GM13977 (cell line): ENCODE data around the gene ANKRD13C.
"Not testable (repeated sequence)": the region's sequence is repeated elsewhere in the genome, so short reads cannot be mapped to it uniquely, and the experiment has no call there.

Experiments used
- DNase-seq: peaks from one replicate; pipeline ENCODE4 v3.0.0; 2012; ENCODE audit warnings: low spot score
- CTCF ChIP-seq: IDR thresholded peaks from 2 replicates; pipeline ENCODE4 v1.5.1; 2012; ENCODE audit warnings: mild to moderate bottlenecking, control low read depth; ENCODE audit not compliant: insufficient read depth; ENCODE audit errors: extremely low read depth, missing control alignments
- in situ Hi-C: fragments of 300-500 bp; cut with MboI; formaldehyde crosslinking; loops from one replicate; pipeline ENCODE4 v1.12.0; 2022; ENCODE audit warnings: low sequenced_read_pairs, low pct_unique_long_range_greater_than_20kb, mixed read lengths, inconsistent platforms; ENCODE audit not compliant: unreplicated experiment

ANKRD13C gene

GRCh38 chr1:70348399-70349165 is 5.9 kb downstream of the ANKRD13C start:
- no peak for TF ChIP-seq CTCF
- no peak for DNase-seq
- in situ Hi-C loops = no loop called here

DNA sequence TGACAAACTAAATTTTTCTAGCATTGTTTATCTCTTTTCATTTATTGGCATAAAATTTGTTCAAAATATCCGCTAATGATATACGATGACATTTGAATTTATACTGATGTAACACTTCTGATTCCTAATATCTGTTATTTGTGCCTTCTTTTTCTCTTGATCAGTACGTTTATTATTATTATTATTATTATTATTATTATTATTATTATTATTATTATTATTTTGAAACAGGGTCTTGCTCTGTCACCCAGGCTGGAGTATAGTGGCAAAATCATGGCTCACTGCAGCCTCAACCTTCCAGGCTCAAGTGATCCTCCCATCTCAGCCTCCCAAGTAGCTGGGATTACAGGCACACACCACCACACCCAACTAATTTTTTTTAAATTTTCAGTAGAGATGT is 14.9 kb downstream of the ANKRD13C start:
- in situ Hi-C loops, DNase-seq: not testable (repeated sequence)

GRCh38 chr1:70336050-70336449 is 18.5 kb downstream of the ANKRD13C start:
- TF ChIP-seq CTCF = no peak
- in situ Hi-C loops = no loop called here
- DNase-seq = no peak

- DNase-seq = no peak
- in situ Hi-C loops = no loop called here
- no peak for TF ChIP-seq CTCF
Observed at GRCh38 chr1:70334436-70334835, 20.1 kb downstream of the ANKRD13C start.

DNA sequence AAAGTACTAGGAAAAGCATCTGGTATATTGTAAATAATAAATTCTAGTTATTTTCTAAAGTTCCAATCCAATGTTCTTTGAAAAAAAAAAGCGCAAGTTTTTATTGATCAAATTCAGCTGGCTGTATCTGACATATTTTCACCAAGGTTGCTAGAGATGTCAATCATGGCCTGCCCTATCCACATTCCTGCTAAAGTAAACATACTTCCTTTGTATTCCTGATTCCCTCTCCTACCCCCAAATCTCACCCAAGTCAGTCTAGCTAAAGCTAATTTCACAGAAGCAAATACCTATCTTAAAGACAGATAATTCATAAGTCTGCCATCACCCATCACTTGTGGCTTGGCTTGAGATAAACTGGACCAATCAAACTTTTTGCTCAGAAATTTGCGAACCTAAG is 21.3 kb downstream of the ANKRD13C start:
- in situ Hi-C loops = no loop called here
- no peak for TF ChIP-seq CTCF

DNA sequence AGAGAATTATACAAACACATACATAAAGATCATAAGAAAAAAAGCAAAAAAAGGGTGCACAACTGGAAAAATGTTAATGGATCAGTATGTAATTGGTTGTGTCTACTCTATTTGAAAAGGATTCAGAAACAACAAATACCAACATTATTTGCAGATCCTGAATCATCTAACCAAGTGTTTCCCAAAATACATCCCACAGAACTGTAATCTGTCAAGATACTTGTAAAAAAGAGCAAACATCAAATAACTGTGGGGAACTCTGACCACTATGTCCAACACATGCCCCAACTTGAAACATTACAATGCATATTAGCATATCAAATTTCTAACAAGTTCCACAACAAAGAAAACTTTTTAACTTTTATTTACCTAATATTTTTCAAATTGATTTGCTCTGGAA is 22.6 kb downstream of the ANKRD13C start:
- in situ Hi-C loops = no loop called here
- DNase-seq = no peak
- no peak for TF ChIP-seq CTCF

More for the DNA sequence above, 21.3 kb downstream of the ANKRD13C start:
- no peak for DNase-seq

DNA sequence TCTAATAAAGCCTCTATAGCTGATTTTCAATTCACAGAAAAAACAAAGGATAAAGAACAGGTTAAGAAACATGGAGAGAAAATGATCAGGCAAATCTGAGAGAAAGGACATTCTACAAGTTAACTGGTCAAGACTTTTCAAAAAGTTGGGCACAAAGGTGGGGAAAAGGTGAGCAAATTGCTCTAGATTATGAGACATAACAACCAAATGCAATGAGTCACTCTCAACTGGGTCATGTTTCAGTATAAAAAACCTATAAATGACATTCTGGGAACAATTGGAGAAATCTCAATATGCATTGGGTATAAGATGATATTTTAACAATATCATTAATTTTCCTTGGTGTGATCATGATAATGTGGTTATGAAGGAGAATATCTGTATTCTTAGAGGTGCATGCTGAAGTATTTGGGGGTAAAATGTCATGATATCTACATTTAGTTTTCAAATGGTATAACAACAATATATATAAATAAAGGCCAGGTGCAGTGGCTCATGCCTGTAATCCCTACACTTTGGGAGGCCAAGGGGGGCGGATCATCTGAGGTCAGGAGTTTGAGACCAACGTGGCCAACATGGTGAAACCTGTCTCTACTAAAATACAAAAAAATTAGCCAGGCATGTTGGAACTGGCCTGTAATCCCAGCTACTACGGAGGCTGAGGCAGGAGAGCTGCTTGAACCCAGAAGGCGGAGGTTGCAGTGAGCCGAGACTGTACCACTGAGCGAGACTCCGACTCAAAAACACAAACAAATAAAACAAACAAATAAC is 27.0 kb downstream of the ANKRD13C start:
- no peak for TF ChIP-seq CTCF
- in situ Hi-C loops = no loop called here
- DNase-seq = no peak
